ENCODE measurements around the gene HRH2.

HRH2 gene

DNA sequence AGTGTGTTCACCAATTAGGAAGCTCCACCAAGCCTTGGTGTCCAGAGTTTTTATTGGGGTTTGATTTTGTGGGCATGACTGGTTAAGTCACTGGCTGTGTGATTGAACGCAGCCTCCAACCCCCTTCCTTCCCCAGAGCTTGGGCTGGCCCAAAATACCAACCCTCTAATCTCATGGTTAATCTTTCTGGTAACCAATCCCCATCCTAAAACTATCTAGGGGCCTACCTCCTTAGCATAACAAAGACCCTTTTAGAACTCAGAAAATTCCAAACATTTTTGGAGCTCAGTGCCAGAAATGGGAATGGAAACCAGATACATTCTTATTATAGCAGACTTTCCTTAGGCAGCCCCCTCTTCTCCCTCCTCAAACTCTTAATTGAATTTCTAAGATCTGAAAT is 35.9 kb upstream of the HRH2 start:
- H3K9ac ChIP-seq (ENCODE audit: low read depth in 1 of 2, low read length in 2 of 2) = no peak overlapping the region
- peaks cover 0 to 4% of the 10 kb centered on the region in 2 donors for H3K4me1 ChIP-seq (ENCODE audit: control insufficient read depth in 1 of 2, insufficient read depth in 2 of 2, low read length in 2 of 2)
- H3K27me3 ChIP-seq (ENCODE audit: control insufficient read depth in 1 of 2, insufficient read depth in 2 of 2, low read length in 2 of 2) = no peaks in the 10 kb centered on the region
- no peak overlapping the region for H3K27ac ChIP-seq (ENCODE audit: low read depth, low read length)
- H3K36me3 ChIP-seq (ENCODE audit: control insufficient read depth in 1 of 2, insufficient read depth in 2 of 2, low read length in 2 of 2) = no peaks in the 10 kb centered on the region
- peaks cover 0 to 8% of the 10 kb centered on the region in 2 donors for H3K9me3 ChIP-seq (ENCODE audit: control insufficient read depth in 1 of 2, low read length in 2 of 2)
- H3K4me3 ChIP-seq (ENCODE audit: low read depth in 1 of 2, low read length in 2 of 2) = no peak overlapping the region

DNA sequence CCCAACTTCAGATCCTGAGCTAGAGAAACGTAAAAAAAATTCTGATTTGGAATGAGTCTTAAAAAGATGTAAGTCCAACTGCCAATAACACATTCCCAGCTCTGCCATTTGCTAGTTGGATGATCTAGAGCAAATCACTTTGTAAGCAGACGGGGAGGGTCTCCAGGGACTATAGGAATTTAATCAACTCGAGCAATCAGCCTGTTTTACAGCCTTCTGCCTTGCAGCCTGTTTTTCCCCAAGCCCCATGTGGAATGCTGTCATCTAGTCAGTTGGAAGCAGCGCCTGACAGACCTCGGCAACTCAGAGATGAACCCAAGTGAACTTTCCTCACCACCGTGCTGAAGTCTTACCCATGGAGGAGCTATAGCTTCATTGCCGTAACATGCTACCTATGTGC is 34.8 kb upstream of the HRH2 start:
- Histone ChIP-seq H3K9me3 (ENCODE audit: control insufficient read depth in 1 of 2, low read length in 2 of 2) (peaks cover 0 to 8% of the 10 kb centered on the region in 2 donors), H3K36me3 (ENCODE audit: control insufficient read depth in 1 of 2, insufficient read depth in 2 of 2, low read length in 2 of 2) (no peaks in the 10 kb centered on the region), H3K4me1 (ENCODE audit: control insufficient read depth in 1 of 2, insufficient read depth in 2 of 2, low read length in 2 of 2) (peaks cover 0 to 4% of the 10 kb centered on the region in 2 donors), H3K4me3 (ENCODE audit: low read depth in 1 of 2, low read length in 2 of 2) (no peak overlapping the region), H3K27ac (ENCODE audit: low read depth, low read length) (no peak overlapping the region), H3K27me3 (ENCODE audit: control insufficient read depth in 1 of 2, insufficient read depth in 2 of 2, low read length in 2 of 2) (no peaks in the 10 kb centered on the region), H3K9ac (ENCODE audit: low read depth in 1 of 2, low read length in 2 of 2) (no peak overlapping the region)

- Histone ChIP-seq H3K27me3 (ENCODE audit: control insufficient read depth in 1 of 2, insufficient read depth in 2 of 2, low read length in 2 of 2) (no peaks in the 10 kb centered on the region), H3K4me1 (ENCODE audit: control insufficient read depth in 1 of 2, insufficient read depth in 2 of 2, low read length in 2 of 2) (peaks cover 0 to 4% of the 10 kb centered on the region in 2 donors), H3K9me3 (ENCODE audit: control insufficient read depth in 1 of 2, low read length in 2 of 2) (peaks cover 0 to 9% of the 10 kb centered on the region in 2 donors), H3K27ac (ENCODE audit: low read depth, low read length) (no peak overlapping the region), H3K36me3 (ENCODE audit: control insufficient read depth in 1 of 2, insufficient read depth in 2 of 2, low read length in 2 of 2) (no peaks in the 10 kb centered on the region), H3K9ac (ENCODE audit: low read depth in 1 of 2, low read length in 2 of 2) (no peak overlapping the region), H3K4me3 (ENCODE audit: low read depth in 1 of 2, low read length in 2 of 2) (no peak overlapping the region)
Measured at GRCh38 chr5:175624316-175624715, 33.6 kb upstream of the HRH2 start.

- no peaks in the 10 kb centered on the region for H3K36me3 ChIP-seq (ENCODE audit: control insufficient read depth in 1 of 2, insufficient read depth in 2 of 2, low read length in 2 of 2)
- H3K9me3 ChIP-seq (ENCODE audit: control insufficient read depth in 1 of 2, low read length in 2 of 2) = peaks cover 8 to 17% of the 10 kb centered on the region in 2 donors
- H3K4me1 ChIP-seq (ENCODE audit: control insufficient read depth in 1 of 2, insufficient read depth in 2 of 2, low read length in 2 of 2) = peaks cover 0 to 4% of the 10 kb centered on the region in 2 donors
Measured at GRCh38 chr5:175627005-175627404, 30.9 kb upstream of the HRH2 start.

GRCh38 chr5:175627739-175628138 is 30.1 kb upstream of the HRH2 start:
- Histone ChIP-seq H3K9me3 (ENCODE audit: control insufficient read depth in 1 of 2, low read length in 2 of 2) (peaks cover 8 to 17% of the 10 kb centered on the region in 2 donors), H3K27ac (ENCODE audit: low read depth, low read length) (no peak overlapping the region), H3K4me1 (ENCODE audit: control insufficient read depth in 1 of 2, insufficient read depth in 2 of 2, low read length in 2 of 2) (peaks cover 0 to 4% of the 10 kb centered on the region in 2 donors), H3K9ac (ENCODE audit: low read depth in 1 of 2, low read length in 2 of 2) (no peak overlapping the region), H3K27me3 (ENCODE audit: control insufficient read depth in 1 of 2, insufficient read depth in 2 of 2, low read length in 2 of 2) (no peaks in the 10 kb centered on the region), H3K4me3 (ENCODE audit: low read depth in 1 of 2, low read length in 2 of 2) (no peak overlapping the region), H3K36me3 (ENCODE audit: control insufficient read depth in 1 of 2, insufficient read depth in 2 of 2, low read length in 2 of 2) (no peaks in the 10 kb centered on the region)

More at GRCh38 chr5:175627005-175627404, 30.9 kb upstream of the HRH2 start:
- no peak overlapping the region for H3K4me3 ChIP-seq (ENCODE audit: low read depth in 1 of 2, low read length in 2 of 2)
- H3K9ac ChIP-seq (ENCODE audit: low read depth in 1 of 2, low read length in 2 of 2) = no peak overlapping the region
- H3K27ac ChIP-seq (ENCODE audit: low read depth, low read length) = no peak overlapping the region
- no peaks in the 10 kb centered on the region for H3K27me3 ChIP-seq (ENCODE audit: control insufficient read depth in 1 of 2, insufficient read depth in 2 of 2, low read length in 2 of 2)

DNA sequence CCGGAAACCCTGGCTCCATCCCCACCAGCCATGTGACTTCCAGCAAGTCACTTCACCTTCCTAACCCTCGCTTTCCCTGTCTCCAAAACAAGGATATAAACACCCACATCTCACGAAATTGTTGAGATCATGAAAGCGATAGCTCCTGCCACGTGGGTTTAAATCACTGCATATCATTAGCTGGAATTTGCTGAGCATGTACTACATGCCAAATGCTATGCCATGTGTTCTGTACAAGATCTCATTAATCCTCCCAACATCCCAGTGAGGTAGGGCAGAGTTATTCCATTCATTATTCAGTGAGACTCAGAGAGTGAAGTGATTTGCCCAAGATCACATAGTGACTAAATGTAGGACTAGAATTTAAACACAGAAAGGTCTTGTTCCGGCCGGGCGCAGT is 29.2 kb upstream of the HRH2 start:
- H3K9me3 ChIP-seq (ENCODE audit: control insufficient read depth in 1 of 2, low read length in 2 of 2) = peaks cover 8 to 17% of the 10 kb centered on the region in 2 donors
- no peak overlapping the region for H3K27ac ChIP-seq (ENCODE audit: low read depth, low read length)
- H3K4me1 ChIP-seq (ENCODE audit: control insufficient read depth in 1 of 2, insufficient read depth in 2 of 2, low read length in 2 of 2) = peaks cover 0 to 4% of the 10 kb centered on the region in 2 donors
- no peaks in the 10 kb centered on the region for H3K27me3 ChIP-seq (ENCODE audit: control insufficient read depth in 1 of 2, insufficient read depth in 2 of 2, low read length in 2 of 2)
- H3K9ac ChIP-seq (ENCODE audit: low read depth in 1 of 2, low read length in 2 of 2) = no peak overlapping the region
- no peak overlapping the region for H3K4me3 ChIP-seq (ENCODE audit: low read depth in 1 of 2, low read length in 2 of 2)
- H3K36me3 ChIP-seq (ENCODE audit: control insufficient read depth in 1 of 2, insufficient read depth in 2 of 2, low read length in 2 of 2) = no peaks in the 10 kb centered on the region

DNA sequence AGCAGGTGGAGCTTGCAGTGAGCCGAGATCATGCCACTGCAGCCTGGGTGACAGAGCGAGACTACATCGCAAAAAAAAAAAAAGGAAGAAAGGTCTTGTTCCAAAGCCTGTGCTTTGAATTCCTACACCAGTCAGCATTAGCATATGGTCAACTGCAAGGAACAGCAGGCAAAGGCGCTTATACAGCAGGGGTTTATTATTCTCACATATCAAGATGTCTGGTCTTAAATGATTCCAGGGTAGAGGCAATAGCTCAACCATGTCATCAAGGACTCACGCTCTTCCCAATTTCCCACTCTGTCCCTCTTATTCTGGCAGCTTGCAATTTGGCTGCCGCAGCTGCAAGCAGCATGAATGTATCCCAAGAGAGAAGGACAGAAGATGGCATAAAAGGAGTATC is 28.6 kb upstream of the HRH2 start:
- H3K4me3 ChIP-seq (ENCODE audit: low read depth in 1 of 2, low read length in 2 of 2) = no peak overlapping the region
- H3K4me1 ChIP-seq (ENCODE audit: control insufficient read depth in 1 of 2, insufficient read depth in 2 of 2, low read length in 2 of 2) = peaks cover 0 to 3% of the 10 kb centered on the region in 2 donors

DNA sequence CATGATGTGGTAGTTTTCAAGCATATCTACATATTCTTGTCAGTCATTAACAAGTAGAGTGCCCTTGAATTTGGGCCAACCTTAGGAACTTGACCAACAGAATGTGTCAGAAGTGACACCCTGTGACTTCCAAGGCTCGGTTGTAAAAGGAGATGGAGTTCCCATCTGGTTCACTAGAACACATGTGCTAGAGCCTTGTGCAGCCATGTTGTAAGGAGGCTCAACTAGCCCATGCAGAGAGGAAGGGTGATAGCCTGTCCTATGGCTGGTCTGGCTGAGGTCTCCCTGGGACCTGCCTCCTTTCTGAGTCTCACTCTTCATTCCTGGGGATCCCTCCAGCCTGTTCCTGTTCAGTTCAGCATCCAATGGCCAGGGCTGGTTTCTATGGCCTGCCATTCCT is 28.1 kb upstream of the HRH2 start:
- no peaks in the 10 kb centered on the region for H3K27me3 ChIP-seq (ENCODE audit: control insufficient read depth in 1 of 2, insufficient read depth in 2 of 2, low read length in 2 of 2)
- H3K4me1 ChIP-seq (ENCODE audit: control insufficient read depth in 1 of 2, insufficient read depth in 2 of 2, low read length in 2 of 2) = no peaks in the 10 kb centered on the region
- H3K27ac ChIP-seq (ENCODE audit: low read depth, low read length) = no peak overlapping the region
- peaks cover 8 to 17% of the 10 kb centered on the region in 2 donors for H3K9me3 ChIP-seq (ENCODE audit: control insufficient read depth in 1 of 2, low read length in 2 of 2)
- no peak overlapping the region for H3K9ac ChIP-seq (ENCODE audit: low read depth in 1 of 2, low read length in 2 of 2)
- H3K4me3 ChIP-seq (ENCODE audit: low read depth in 1 of 2, low read length in 2 of 2) = no peak overlapping the region
- no peaks in the 10 kb centered on the region for H3K36me3 ChIP-seq (ENCODE audit: control insufficient read depth in 1 of 2, insufficient read depth in 2 of 2, low read length in 2 of 2)

More for the DNA sequence above, 28.6 kb upstream of the HRH2 start:
- Histone ChIP-seq H3K27me3 (ENCODE audit: control insufficient read depth in 1 of 2, insufficient read depth in 2 of 2, low read length in 2 of 2) (no peaks in the 10 kb centered on the region), H3K36me3 (ENCODE audit: control insufficient read depth in 1 of 2, insufficient read depth in 2 of 2, low read length in 2 of 2) (no peaks in the 10 kb centered on the region), H3K9ac (ENCODE audit: low read depth in 1 of 2, low read length in 2 of 2) (no peak overlapping the region), H3K27ac (ENCODE audit: low read depth, low read length) (no peak overlapping the region), H3K9me3 (ENCODE audit: control insufficient read depth in 1 of 2, low read length in 2 of 2) (peaks cover 8 to 17% of the 10 kb centered on the region in 2 donors)

DNA sequence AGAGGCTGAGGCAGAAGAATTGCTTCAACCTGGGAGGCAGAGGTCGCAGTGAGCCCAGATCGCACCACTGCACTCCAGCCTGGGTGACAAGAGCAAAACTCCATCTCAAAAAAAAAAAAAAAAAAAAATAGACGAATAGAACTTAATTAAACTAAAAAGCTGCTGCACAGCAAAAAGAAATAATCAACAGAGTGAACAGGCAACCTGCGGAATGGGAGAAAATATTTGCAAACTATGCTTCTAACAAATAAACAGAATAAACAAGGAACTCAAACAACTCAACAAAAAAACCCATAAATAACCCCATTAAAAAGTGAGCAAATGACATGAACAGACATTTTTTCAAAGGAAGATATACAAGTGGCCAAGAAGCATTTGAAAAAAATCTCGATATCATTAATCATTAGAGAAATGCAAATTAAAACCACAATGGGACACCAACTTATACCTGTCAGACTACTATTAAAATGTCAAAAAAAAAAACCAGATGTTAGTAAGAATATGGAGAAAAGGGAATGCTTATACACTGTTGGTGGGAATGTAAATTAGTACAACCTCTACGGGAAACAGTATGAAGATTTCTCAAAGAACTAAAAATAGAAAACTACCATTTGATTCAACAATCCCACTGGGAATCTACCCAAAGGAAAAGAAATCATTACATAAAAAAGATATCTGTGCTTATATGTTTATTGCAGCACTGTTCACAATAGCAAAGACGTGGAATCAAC is 21.9 kb upstream of the HRH2 start:
- Histone ChIP-seq H3K27me3 (ENCODE audit: control insufficient read depth in 1 of 2, insufficient read depth in 2 of 2, low read length in 2 of 2) (peaks cover 0 to 5% of the 10 kb centered on the region in 2 donors), H3K9ac (ENCODE audit: low read depth in 1 of 2, low read length in 2 of 2) (no peak overlapping the region), H3K27ac (ENCODE audit: low read depth, low read length) (no peak overlapping the region), H3K4me1 (ENCODE audit: control insufficient read depth in 1 of 2, insufficient read depth in 2 of 2, low read length in 2 of 2) (no peaks in the 10 kb centered on the region), H3K36me3 (ENCODE audit: control insufficient read depth in 1 of 2, insufficient read depth in 2 of 2, low read length in 2 of 2) (no peaks in the 10 kb centered on the region), H3K9me3 (ENCODE audit: control insufficient read depth in 1 of 2, low read length in 2 of 2) (no peaks in the 10 kb centered on the region), H3K4me3 (ENCODE audit: low read depth in 1 of 2, low read length in 2 of 2) (no peak overlapping the region)

GRCh38 chr5:175638305-175638704 is 19.6 kb upstream of the HRH2 start:
- Histone ChIP-seq H3K9ac (ENCODE audit: low read depth in 1 of 2, low read length in 2 of 2) (no peak overlapping the region), H3K4me3 (ENCODE audit: low read depth in 1 of 2, low read length in 2 of 2) (no peak overlapping the region), H3K4me1 (ENCODE audit: control insufficient read depth in 1 of 2, insufficient read depth in 2 of 2, low read length in 2 of 2) (no peaks in the 10 kb centered on the region), H3K27me3 (ENCODE audit: control insufficient read depth in 1 of 2, insufficient read depth in 2 of 2, low read length in 2 of 2) (peaks cover 0 to 5% of the 10 kb centered on the region in 2 donors), H3K9me3 (ENCODE audit: control insufficient read depth in 1 of 2, low read length in 2 of 2) (no peaks in the 10 kb centered on the region), H3K27ac (ENCODE audit: low read depth, low read length) (no peak overlapping the region), H3K36me3 (ENCODE audit: control insufficient read depth in 1 of 2, insufficient read depth in 2 of 2, low read length in 2 of 2) (no peaks in the 10 kb centered on the region)

All from duodenal mucosa (tissue), 2 donors.